Tongue (tissue), 2 donors: ENCODE results near the gene SPTLC3. TPM values are rescaled to one million over a fixed set of nuclear protein-coding genes. Genes with fewer than 3 reads are reported as not detected.

Experiments
- DNase-seq: peaks from one replicate; pipeline ENCODE4 v3.0.0-alpha.2; 2015
- total RNA-seq: library from RNA; depleted of rRNA; stranded (reverse); fragments of >200 nt; gene quantifications from one replicate; pipeline ENCODE4 v1.2.3, GENCODE V29; 2014

SPTLC3 gene
- total RNA-seq, 1 donor from 2014 or later, result 15.8 TPM

DNA sequence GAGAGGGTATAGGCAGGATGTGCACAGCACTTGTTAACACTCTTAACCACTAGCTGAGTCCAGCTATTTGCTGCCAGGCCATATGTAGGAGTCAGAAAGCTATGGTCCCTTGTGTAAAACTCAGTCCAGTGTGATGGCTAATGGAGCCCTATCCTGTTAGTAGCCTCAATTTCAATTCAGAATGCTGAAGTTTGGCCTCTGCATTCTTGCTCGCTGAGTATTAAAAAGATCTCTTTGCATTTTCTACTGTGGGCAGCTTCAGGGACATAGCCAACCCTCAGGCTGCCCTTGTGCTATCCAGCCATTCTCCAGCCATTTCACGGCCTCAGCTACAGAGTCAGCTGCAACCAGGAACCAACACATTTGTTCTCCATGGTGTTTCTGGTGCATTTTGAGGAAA is 92.5 kb downstream of the SPTLC3 start:
- DNase-seq, result no peak

DNA sequence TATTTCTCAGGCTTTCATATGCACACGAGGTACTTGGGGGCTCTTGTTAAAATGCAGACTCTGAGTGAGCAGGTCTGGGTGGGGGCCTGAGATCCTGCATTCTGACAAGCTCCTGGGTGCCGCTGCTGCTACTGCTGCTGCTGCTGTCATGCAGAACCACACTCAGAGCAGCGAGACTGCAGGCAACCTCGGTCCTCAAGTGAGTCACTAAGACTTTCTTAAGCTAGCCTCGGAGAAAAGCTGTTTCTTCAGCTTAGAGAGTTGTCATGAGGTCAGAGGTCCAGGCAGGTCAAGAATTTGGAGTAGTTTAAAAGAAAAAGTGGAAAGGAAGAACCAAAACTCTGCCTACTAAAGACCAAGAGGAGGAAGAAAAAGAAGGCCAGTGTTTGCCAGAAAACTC is 92.9 kb downstream of the SPTLC3 start:
- DNase-seq, result no peak

DNA sequence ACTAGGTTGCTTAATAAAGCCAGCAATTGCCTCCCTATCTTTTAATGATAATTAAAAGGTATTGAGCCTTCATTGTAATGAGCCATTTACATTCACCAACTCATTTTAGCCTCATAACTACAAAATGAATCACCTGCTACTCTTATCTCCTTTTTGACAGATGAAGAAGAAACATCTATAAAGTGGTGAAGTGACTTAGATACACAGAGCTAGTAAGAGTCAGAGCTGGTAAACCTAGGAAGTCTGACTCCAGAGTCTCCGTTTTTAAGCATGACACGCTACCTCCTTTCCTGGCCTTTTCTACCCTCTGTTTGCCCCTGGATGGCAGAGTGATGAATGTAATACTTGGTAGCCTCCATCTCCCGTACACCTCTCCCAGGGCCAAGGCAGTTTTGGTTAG is 93.5 kb downstream of the SPTLC3 start:
- DNase-seq, result no peak

DNA sequence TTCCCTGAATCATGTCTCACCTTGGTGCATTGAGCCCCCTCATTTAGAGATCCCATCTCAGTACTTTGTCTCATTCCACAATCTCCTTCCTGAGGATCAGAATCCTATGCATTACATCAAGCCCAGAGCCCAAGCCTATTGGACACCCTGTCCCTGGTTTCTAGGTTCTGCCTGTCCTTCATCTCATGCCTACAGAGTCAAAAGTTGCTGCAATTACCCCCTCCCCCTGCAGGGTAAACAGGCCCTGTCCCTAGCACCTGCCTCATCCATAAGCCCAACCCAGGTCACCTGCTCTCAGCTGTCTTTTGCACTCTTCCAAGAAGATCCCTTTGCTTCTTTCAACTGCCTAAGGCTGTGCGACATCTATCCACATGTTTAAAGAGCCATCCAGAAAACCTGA is 93.9 kb downstream of the SPTLC3 start:
- no peak for DNase-seq

DNA sequence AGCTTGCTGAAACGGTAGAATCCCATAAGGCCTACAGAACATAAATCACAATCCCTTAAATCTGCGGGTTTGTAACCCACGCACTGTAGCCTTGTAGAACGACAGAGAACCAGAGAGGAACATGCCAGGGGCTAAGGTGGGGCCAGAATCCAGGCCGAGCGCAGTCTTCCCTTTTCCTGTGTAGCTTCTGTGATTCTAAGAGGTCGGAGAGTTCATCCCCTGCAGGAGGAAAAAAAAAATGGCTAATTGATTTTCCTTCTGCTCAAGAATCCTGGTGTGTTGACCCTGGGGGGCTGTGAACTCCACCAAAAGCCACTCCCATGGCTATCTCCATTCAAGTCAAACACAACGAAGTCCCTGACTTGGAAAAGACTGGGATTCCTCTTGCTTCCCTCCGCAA is 96.3 kb downstream of the SPTLC3 start:
- DNase-seq, result no peak

DNA sequence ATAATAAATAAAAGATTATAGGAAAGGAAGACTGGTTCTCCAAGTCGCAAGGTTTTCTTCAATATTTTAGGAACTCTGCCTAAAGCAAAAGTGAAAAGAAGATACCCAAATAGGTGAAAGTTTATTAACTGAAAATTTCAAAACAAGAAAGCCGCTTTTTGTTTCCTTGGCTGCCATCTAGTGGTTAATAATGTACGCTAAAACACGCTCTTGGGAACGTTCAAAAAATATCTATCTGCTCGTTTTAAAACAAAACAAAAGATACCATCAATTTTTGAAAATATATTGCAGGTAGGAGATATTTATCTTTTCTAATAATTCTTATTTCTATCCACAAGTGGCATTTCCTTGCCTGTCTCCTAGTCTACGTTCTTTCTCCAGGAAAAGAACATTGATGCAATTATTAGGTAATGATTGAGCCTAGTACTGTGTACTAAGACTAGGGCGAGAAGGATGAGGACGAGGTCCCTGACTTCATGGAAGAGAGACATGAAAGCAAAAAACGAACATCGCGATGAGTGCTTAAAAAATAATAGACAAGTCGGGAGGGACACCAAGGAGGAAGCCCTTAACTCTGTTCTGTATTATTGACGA is 97.2 kb downstream of the SPTLC3 start:
- peak; percentile 64 for DNase-seq

DNA sequence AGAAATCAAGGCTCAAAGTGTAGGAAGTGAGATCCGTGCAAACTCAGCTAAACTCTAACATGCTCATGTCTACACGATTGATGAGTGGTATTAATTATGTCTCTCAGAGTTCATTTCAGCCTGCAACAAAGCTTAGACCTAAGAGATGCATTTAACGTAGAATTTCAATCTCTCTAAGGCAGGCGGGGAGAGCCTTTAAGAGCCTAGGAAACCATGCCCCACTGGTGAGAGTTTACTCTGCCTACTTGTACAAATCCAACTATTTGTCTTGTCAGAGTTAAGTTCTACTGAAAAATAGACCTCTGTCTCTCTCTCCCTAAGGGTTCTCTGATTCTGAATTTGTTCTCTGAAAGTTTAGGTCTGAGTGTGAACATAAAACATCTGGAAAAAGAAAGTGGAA is 100.9 kb downstream of the SPTLC3 start:
- DNase-seq, result no peak

DNA sequence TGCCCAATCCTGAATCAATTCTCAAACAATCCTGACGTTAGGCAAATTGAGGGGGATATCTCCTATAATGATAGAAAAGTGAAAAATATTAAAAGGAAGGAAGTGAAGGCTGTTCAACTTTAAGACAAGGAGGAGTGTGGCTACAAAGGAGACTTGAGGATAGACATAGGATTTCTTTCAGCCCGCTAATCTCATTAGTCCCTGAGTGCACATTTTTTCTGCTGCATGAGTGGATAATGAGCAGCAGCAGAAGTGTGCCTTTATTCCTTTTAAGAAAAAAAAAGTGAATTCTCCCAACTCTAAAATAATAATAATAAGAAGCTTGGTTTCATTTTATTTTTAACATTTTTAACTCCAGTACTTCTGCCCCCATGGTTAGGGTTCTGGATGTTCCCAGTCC is 102.0 kb downstream of the SPTLC3 start:
- no peak for DNase-seq

DNA sequence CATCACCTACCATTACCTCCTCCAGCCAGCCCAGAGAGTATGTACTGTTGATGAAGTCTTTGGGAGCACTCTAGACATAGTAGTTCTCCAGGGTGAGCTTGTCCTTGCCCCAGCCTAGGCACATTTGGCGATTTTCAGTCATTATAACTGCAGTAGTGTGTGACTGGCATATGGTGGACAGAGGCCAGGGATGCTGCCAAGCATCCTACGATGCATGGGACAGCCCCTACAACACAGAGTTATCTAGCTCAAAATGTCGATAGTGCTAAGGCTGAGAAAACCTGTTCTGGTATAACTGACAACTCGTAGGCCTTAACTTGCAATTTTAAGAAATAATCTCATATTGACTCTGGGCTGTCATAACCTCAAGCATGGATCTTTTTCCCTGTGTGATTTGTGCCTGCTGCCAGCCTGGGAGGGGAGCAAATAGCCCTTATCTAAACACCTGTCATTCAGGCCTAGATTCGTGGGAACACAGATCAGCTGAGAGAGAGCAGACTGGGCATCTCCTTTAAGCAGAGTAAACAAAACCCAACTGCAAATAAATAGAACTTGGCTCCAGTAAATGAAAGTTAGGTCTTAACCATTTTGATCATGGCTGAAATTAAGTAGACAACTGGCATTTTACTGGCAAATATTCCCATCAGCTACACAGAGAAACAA is 102.6 kb downstream of the SPTLC3 start:
- DNase-seq, result no peak

DNA sequence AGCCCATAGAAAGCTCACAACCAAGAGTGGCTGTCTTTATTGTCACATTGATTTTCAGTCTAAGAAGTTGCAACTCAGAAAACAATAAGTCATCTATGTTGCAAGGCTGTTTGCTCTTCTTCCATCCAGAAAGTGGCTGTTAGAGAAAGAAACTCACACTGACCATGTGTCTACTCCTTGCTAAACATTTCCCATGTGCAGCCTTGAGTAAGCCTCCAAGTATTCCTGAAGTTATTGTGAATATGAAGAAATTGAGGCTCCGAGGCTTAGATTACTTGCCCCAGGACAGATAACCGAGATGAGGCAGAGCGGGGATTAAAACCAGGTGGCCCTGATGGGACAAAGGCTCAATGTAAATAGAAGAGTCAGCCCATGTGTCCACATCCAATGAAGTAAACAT is 105.0 kb downstream of the SPTLC3 start:
- no peak for DNase-seq

DNA sequence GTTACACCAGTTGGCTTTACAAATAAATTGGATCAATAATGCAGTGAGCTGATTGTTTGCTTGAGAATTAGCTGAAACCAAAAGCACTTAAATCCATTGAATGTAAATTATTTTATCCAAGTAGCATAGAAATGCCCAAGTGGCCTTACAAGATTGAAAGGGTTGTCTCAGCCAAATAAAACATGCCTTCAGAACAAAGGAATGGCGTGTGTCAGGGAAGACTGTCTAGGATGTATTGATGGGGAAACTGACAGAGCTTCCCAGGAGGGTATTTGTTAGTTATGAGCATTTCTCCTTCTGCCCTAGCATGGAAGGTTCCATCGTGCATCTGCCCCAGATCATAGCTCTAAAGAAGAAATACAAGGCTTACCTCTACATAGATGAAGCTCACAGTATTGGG is 108.4 kb downstream of the SPTLC3 start:
- no peak for DNase-seq

DNA sequence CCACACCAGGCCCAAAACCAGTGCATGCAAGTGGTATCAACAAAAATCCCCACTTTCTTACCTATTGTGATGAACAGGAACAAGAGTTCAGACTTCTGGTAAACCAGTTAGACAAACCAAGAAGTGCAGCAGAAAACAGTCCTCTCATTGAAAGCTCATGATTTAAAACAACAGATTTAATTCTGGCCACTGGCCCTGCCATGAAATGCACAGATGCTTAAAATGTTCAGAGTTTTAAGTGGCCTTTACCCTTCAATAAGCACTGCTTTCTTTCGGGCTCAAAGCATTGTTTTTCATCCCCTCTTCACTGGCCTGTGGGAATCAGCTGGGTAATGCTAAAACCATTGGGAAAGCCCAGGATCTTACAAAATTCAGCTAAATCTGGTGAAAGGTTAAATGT is 109.9 kb downstream of the SPTLC3 start:
- DNase-seq, result peak; percentile 34

DNA sequence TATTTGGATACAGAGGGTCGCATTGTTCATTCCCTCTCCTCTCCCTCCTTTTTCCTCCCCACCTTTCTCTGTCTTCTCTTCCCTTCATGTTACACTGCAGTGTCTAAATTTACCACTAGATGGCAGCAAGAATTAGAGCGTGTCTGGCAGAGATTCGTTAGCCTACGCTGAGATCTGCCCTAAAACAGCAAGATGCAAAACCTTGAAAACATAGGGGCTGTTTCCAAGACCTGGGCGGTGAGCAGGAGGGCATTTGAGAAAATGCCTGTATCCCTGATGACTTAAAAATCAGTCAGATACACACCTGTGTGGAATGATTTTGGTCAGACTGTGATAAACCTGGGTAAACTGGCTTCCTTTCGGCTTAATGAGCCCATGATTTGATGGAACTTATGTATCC is 110.8 kb downstream of the SPTLC3 start:
- DNase-seq, result peak; percentile 91

DNA sequence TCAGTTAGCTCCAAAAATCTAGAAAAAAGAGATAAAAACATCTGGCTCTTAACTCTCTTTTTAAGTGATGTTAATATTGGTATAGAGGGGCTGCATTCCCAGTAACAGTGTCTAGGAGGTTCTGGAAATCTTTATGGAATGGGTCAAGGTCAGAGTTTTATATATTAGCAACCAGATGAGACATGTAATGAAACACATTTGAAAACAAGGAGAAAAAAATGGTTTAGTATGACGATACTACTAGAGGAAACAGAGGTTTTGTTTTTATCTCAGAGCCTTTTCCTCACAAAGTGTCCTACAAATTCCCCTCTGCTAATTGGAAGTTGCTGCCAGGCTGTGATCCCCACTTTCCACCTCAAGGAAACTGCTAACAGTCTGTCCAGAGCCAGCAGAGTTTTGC is 111.7 kb downstream of the SPTLC3 start:
- no peak for DNase-seq

DNA sequence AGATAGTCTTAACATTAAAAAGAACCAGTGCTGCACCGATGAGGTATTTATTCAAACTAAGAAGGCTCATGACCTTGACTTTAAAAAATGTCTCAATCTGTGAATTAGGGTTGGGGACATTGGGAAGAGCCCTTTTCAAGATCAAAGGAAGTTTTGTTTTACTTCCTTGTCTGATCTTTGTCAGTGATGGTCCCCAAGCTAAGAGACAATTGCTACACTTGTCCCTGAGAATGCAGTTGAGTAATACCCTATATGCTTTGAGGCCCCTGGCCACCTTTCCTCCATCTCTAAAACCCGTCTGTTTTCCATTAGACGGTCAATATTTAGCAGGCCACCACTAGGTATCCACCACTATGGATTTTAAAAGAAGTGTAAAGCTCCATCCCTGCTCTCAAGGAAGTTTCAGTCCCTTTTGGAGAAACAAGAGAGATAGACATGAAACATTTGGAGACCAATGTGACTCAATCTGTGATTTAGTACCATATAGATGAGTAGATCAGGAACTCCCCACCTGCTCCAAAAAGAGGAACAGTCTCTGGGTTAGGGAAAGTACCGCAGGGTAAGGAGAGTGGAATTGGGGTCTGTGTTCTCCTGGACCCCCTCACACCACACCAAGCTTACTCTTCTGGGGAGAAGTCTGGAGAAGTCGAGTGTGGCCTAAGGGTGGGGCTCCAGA is 113.2 kb downstream of the SPTLC3 start:
- no peak for DNase-seq

DNA sequence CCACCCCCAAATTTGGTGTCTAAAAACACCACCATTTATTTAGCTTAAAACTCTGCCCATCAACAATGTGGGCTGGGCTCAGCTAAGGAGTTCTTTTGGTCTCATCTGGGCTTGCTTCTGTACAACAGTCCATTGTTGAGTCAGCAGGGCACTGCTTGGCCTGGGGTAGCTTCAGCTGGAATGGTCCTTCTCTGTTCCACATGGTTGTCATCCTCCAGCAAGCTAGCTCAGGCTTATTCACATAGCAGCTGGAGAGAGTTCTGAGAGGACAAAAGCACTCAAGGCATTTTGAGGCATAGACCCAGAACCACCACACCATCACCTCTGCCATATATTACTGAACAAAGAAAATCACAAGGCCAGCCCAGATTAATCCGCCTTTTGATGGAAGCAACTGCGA is 116.7 kb downstream of the SPTLC3 start:
- DNase-seq, result no peak

DNA sequence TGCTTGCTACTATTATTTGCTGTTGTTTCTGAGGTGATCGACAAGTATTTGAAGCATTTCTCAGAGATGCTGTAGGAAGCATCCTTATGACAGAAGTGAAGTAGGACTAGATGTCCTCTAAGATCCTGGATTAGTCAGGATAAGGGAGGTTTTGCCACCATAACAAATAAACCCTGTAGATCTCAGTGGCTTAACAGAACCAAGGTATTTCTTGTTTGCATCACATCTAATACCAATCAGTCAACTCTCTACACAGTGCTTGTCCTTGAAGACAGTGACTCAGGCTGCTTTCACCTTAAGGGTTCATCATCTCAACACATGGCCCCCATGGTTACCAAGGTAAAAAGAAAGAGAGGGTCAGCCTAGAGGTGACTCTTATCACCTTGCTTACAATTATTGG is 119.4 kb downstream of the SPTLC3 start:
- DNase-seq, result no peak

DNA sequence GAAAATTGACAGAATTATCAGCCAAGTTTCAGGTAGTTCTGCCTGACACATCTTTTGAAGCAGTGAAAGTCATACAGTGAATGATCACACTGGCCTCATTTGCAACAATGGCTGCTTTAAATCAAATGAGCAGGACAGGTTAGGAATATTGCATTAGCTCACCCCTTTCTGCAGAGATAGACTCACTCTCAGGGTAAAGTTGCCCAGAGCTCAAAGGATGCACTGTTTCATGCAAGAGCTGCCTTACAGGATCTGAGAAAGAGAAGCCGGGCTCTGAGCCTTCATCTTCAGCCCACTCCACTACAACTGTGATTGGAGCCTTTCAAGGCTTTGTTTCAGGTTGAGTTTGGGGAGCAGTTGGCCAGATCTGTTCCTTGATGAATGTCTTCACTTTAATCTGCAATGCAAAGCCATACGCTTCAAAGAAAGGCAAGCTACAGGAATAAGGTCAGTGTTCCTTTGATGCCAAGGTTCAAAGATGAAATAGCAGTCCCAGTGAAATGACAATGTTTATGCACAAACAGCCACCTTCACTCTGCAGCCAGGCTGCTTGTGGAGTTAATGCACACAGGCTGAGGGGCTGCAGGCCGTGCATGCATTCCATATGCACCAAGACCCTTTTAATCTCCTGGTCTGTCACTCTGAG is 121.4 kb downstream of the SPTLC3 start:
- DNase-seq, result no peak

DNA sequence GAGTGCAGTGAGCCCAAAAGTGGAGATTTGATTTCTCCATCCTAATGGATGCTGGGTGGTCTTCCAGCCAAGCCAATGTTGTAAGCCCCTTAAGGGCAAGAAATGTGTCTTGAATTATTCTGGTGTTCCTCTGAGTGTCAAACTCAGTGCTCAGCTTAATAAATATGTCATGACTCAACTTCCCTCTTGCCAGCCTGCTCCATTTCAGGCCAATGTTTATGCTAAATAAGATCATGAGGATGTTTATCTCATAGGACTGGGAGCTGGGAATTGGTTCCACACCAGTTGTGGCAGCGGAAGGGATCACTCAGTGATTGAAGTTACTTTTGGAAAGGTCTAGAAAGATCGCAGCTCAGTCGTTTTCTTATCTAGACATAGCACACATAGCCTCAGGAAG is 121.9 kb downstream of the SPTLC3 start:
- DNase-seq, result no peak

DNA sequence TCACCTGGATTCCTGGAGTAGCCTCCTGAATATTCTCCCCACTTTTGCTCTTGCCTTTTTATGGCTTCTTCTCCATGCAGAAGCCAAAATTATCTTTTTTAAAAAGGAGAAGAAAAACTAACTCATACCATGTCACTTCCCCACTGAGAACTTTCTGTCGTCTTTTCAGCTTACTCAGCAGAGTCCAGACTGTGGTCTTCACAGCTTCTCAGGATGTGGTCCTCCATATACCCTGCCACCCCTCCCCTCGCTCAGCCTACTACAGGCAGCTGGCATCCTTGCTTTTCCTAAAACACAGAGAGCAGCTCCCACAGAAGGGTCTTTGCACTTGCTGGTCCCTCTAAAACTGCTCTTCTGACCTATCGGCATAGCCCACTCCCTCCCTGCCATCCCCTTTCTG is 122.9 kb downstream of the SPTLC3 start:
- no peak for DNase-seq

DNA sequence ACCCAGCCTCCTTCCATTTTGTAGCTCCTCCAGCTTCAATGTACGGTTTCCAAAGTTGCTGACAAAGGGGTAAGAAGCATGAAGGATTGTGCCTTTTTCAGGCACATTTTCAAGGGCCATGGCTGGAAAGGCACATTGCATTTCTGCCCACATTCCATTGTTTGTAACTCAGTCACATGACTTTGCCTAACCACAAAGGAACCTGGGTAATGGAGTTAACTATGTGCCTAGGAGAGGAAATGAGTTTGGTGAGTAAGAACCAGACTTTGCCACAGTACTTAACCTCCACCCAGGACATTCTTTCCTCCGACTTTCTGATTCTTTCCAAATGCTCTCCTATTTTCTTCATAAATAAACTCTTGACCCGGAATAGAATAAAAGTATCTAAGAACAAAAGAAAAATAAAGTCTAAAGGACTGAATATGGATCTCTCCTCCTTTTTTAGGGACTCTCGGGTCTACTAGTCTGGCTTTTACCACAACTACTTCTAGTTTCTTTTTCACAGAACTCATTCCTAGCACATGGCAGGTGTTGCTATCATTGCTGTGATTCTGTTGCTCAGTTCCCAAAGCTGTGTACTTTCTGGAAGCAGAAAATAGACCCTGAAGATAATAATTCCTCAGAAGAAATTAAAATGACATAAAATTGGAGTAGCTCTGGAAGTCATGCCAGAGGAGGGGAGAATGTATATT is 130.8 kb downstream of the SPTLC3 start:
- DNase-seq, result no peak

DNA sequence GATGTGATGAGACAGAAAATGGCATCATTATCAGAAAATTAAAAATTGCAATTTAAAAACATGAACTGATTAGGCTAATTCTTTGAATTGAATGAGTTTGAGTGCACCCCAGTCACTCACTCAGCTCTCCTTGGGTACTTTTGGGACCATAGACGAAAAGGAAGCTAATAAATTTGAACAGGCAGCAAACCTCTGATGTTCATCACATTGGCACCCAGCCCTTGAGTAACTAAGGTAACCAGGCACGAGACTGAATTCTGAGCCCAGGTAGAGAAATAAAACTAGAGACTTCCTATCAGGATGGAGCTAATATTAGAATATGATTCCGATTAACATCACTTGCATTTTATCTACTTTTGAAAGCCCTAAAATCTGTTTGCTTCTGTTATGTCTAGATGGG is 131.4 kb downstream of the SPTLC3 start:
- DNase-seq, result no peak

DNA sequence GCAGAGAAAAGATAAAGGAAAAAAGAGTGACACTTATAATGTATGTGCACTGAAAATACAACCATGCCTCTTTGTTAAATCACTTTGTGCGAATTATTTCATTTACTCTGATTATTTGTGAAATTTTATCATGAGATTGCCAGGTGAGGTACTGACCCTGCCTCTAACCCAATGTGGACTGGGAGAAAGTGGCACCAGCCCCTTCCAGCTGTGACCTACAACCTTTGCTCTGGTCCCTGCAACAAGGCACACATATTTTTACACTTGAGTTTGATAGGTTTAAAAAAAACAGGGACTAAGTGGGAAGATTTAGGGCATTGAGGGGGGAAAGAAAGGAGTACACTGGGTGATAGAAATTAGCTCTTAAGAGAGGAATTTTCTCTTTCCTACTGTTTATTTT is 132.0 kb downstream of the SPTLC3 start:
- DNase-seq, result no peak
